IPS DF 4.7 (cell line): ENCODE data around the gene ZNF76.

ENCODE experiments used
- DNase-seq: peaks from one replicate; pipeline ENCODE4 v3.0.0-alpha.2; 2013; ENCODE audit warnings: low spot score; ENCODE audit errors: extremely low read depth

Gene ZNF76

GRCh38 chr6:35265523-35265922 is 6.0 kb downstream of the ZNF76 start:
- no peak for DNase-seq

DNA sequence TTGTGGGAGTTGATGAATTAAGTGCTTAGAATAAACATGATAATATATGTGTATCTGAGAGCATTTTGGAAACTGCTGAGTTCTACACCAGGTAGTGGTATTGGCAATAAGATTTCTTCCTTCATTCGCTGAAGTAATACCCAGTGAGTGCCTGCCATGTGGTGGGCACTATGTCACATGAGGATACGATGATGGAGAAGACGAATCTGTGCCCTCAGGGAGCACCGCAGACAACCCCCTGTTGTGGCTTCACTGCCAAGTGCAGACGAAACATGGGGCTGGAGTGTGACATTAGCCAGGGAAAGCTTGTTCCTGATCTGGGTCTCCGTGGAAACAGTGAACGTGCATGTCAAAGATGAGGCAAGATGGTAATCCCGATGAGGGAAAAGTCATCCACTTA is 7.9 kb downstream of the ZNF76 start:
- DNase-seq: no peak

DNA sequence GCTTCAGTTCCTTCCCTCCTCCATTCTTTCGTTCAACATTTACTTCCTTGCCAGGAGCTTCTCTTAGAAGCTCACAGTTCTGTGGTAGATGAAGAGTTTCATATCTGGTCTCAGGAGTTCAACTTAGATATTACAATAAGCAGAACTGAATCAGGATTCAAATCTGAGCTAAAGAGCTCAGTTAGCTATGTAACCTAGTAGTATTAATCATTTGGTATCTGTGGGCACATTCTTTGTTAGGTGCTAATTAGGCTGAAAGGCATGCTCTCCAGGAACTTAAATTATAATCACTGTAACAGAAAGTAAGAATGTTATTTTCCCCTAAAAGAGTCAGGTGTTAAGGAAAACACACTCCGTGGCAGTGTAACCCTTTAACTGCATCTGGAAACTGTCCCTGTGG is 8.4 kb downstream of the ZNF76 start:
- DNase-seq: no peak

GRCh38 chr6:35272005-35272404 is 12.5 kb downstream of the ZNF76 start:
- no peak for DNase-seq

DNA sequence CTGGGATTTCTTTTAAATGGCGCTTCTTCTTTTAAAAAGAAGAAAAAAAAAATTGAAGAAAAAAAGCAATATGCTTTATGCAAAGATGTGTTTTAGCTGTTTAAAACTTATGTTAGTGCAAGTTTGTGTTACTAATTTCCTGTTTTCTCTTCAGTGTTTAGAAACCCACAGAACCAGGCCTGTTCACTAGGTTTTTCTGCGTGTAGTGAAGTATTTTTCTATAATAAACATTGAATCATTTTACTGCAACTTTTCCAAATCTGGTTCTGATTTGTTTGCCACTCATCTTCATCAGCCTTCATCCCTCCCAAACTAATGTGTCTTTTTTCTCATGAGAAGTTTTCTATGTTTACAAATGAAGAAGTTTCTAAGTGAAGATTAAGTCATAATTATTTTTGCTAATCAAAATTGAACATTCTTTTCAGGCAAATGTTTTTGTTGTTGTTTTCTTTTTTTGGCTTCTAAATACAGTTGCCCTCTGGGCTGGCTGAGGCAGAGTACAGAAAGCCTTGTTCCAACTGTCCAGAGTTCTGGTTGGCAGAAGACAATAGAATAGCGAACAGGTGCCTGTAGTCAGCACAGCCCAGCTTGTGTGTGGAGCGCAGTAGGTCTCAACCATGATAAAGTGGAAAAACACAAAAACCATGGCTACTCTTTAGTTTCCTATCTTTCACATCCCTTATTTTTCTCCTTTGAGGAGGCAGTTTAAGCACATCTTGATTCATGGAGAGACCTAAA is 14.5 kb downstream of the ZNF76 start:
- no peak for DNase-seq

DNA sequence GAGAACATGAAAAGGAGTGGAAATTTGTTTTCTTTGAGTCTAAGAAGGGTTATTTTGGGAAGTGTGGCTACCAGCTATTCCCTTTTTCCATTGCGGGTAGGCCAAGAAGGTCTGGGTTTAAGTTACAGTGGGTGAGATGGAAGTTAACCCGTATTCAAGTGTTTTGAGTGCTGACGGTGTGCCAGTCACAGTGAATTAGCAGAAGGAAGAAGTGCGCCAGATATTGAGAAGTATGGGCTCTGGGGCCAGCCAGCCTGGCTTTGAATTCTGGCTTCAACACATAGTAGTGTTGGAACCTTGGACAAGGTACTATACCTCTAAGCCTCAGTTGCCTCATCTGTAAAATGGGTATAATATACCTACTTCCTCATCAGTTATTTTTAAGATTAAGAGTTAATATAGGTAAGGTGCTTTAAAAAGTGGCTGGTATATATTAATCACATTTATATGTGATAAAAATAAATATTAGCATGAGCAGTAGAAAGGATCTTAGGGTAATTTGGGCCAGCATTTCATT is 16.3 kb downstream of the ZNF76 start:
- no peak for DNase-seq

GRCh38 chr6:35278708-35279107 is 19.2 kb downstream of the ZNF76 start:
- DNase-seq: no peak

DNA sequence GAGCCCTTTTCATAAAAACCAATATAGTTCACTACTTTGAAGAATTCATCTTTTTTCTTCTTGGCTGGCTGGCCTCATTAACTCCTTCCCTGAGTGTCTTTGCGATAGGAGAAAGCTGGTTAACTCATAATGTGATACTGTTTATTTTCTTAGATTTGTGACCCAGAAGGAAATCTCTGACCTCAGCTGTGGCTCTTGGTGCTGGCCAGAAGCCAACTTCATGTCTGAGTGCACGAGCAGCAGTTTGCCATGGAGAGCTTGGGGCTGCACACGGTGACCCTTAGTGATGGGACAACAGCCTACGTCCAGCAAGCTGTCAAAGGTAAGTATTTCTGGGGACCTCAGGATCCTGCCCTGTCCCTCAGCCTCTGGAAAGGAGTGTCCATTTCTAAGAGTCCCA is 21.4 kb downstream of the ZNF76 start:
- DNase-seq: no peak

DNA sequence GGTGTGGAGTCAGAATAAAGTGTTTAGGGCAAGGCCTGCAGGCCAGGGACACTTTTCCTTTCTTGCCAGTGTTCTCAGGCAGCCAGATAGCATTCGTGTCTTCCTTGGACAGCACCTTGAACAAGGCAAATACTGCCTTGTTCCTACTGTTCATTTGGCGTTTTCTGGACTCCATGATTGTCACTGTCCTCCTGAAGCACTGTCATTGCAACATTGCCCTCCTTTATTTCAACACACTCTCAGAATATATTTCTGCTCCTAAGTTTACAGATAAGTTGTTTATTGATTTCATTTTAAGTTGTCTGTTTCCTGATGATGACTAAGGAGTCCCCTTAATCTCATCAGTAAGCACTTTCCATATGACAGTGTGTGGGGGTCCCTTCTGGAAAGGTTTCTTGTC is 22.9 kb downstream of the ZNF76 start:
- no peak for DNase-seq

- DNase-seq: no peak
Observed at GRCh38 chr6:35283361-35283760, 23.8 kb downstream of the ZNF76 start.

DNA sequence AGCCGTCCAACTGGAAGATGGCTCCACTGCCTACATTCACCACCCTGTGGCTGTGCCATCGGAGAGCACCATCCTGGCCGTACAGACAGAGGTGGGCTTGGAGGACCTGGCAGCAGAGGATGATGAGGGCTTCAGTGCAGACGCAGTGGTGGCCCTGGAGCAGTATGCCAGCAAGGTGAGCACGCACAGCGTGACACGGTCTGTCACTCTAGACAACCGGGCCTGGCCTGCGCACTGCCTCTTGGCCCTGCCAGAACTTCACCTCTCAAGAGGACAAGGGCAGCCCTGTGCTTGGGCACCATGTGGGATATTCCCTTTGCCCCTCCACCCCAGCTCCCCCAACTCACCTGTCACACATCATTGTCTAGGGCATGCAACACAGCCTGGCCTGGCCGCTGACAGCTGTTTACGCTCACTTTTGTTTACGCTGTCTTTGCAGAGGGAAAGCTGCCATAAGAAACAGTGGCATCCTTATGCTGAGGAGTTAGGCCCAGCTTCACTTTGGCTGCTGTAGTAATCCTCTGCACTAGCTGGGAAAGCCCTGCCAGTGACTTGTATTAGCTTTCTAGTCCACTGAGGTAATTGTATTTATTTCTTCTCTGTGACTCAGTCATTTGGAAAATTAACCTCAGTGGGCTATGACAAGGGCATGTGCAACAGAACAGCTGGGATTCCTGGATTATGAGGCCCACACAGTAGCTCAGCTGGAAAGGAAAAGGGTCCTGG is 28.3 kb downstream of the ZNF76 start:
- DNase-seq: no peak

- no peak for DNase-seq
Observed at GRCh38 chr6:35288834-35289233, 29.3 kb downstream of the ZNF76 start.

DNA sequence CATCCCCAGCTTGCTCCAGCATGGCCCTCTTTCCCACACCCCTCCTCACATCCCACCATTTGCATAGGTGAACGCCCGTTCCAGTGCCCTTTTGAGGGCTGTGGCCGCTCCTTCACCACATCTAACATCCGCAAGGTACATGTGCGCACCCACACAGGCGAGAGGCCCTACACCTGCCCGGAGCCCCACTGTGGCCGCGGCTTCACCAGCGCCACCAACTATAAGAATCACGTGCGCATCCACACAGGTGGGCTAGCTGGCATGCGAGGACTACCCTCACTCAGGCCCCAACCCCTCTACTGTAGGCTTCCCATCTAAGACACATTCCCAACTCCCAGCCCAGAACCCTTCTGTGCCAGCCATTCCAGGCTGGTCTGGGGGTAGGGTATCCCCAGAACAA is 32.0 kb downstream of the ZNF76 start:
- no peak for DNase-seq

DNA sequence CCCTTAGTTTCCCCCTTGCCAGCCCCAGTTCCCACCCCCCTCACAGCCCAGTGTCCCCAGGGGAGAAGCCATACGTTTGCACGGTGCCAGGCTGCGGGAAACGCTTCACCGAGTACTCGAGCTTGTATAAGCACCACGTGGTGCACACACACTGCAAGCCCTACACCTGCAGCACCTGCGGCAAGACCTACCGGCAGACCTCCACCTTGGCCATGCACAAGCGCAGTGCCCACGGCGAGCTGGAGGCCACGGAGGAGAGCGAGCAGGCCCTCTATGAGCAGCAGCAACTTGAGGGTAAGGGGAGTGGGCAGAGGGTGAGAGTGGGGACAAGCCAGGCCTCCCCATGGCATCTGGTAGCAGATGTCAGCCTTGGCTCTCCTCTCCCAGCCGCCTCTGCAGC is 33.0 kb downstream of the ZNF76 start:
- no peak for DNase-seq

DNA sequence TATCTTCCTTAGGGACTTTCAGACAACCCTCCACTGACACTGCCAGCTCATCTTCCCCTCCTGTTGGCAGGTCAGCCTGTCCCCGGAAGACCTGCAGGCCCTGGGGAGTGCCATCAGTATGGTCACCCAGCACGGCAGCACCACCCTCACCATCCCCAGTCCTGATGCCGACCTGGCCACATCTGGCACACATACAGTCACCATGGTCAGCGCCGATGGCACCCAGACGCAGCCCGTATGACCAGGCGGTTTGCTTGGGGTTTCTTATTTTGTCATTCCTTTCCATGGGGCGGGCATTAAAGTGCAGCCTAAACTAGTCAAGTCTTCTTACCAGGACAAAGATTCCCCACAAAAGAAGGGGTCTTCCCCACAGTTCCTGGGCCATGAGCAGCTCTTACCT is 34.1 kb downstream of the ZNF76 start:
- DNase-seq: no peak

DNA sequence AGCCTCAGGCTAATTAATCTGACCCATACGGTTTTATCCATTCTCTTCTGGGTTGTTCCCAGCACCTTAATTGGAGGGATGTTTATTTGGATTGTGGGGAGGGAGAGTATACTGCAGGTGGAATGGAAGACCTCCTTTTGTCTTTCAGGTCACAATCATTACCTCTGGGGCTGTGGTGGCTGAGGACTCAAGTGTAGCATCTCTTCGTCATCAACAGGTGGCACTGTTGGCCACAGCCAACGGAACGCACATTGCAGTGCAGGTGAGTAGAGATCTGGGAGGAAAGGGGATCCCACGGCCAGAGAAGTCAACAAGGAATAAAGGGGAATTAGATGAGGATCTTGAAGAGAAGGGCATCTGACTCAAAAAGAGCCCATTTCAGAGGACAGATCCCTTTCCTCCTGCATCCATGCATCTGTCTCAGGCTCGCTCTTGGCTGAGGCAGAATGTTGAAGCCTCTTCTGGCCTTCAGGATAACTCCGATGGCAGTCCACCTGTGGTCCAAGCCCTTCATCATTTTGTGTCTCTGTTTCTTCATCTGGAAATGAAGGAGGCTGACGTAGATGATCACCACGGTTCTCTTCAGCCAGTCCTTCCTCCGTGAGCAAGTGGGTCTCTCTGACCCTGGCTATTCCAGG is 34.9 kb downstream of the ZNF76 start:
- peak; percentile 82 for DNase-seq

GRCh38 chr6:35295036-35295435 is 35.5 kb downstream of the ZNF76 start:
- no peak for DNase-seq

DNA sequence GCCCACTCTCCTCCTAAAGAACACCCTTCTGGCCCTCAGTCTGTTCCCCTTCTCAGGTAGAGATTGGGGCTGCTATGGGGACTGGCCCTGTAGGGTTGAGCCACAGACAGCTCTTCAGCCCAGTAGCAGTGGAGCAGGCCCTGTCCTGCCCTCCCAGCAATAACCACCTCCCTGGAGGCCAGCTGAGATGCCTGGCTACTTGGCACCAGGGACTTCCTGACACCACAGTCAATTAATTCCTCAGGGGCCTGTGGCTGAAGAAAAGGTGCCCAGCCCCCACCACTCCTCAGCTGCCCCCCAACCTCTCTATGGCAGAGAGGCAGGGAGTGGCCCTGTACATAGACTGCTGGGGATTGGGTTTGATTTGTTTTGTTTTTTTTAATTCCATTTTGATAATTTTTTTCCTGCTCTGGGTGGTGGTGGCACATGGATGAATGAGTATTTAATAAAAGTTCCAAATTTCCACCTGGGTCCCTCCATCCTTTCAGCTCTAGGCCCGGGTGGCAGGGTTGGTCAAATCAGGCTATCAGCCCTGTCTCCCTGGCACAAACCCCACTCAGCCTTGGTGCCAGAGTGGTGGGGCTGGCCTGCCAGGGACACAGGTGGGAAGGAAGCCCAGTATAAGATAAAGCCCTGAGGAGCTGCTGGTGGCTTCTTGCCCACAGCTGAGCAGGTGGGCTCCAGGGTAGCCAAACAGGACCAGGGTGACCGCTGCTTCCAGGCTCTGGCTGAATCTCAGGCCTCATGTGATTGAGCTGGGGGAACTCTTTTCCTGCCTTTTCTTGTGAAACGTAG is 36.2 kb downstream of the ZNF76 start:
- no peak for DNase-seq

DNA sequence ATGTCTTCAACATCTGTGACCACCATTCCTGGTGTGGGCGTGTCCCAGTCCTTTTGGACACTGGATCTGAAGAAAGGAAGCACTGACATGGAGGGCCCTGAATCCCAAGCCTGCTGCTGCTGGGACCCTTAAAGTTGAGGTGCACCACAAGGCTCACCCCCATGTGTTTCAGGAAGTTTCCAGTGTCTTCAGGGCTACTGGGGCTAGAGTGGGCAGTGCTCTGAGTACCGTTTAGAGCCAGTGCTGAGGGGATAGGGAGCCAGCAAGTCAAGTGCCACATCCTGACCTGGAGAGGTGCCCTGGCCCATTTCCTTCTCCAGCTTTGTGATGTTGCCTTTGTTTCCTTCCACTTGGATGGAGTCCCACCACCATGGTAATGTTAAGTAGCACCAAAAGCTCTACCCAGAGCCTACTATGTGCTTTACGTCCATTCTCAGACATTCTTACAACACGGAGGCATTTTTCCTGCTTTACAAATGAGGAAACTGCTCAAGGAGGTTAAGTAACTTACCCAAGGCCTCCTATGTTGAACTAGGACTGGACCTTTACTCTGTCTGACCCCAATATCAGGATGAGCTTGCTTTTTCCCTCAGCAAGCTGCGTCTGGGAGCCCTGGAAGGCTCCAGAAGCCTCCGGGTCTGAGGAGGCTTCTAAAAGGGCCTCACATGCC is 37.5 kb downstream of the ZNF76 start:
- DNase-seq: no peak

- DNase-seq: peak; percentile 66
Observed at GRCh38 chr6:35297601-35298481, 38.3 kb downstream of the ZNF76 start, which contains the start of gene DEF6. TSS of gene DEF6 (plus strand) at chr6:35297818. CDS start at chr6:35297857, 39 bp downstream.
